Neural cell (in vitro differentiated cells): ENCODE data around the gene SPRYD7. TPM values are rescaled to one million over a fixed set of nuclear protein-coding genes. Genes with fewer than 3 reads are reported as not detected.

ENCODE experiments used
- H2AFZ ChIP-seq: fragments of 200-600, 300-800 bp; sonication (generic), shearing (Covaris generic); 2 replicates; pipeline ENCODE4 v1.6.0; 2014; ENCODE audit warnings: low read depth, mild to moderate bottlenecking, antibody characterized with exemption, low read length, moderate library complexity
- H3F3A ChIP-seq: fragments of 200-600 bp; shearing (Covaris generic); 2 replicates; pipeline ENCODE4 v1.6.1; 2016; ENCODE audit warnings: mild to moderate bottlenecking, moderate library complexity, mixed read lengths, antibody characterized with exemption, low read length; ENCODE audit not compliant: insufficient read depth, poor library complexity, severe bottlenecking
- H3K27ac ChIP-seq: fragments of 200-600, 300-800 bp; sonication (generic), shearing (Covaris generic); 2 replicates; pipeline ENCODE4 v1.5.1; 2014; ENCODE audit warnings: mild to moderate bottlenecking, low read length, moderate library complexity
- H3K27me3 ChIP-seq: fragments of 300-800, 200-600 bp; sonication (generic), shearing (Covaris generic); 2 replicates; pipeline ENCODE4 v1.6.0; 2014; ENCODE audit warnings: mild to moderate bottlenecking, low read depth, low read length, moderate library complexity; ENCODE audit not compliant: insufficient read depth
- H3K36me3 ChIP-seq: fragments of 300-800, 200-600 bp; sonication (generic), shearing (Covaris generic); 2 replicates; pipeline ENCODE4 v1.5.1; 2014; ENCODE audit warnings: mild to moderate bottlenecking, antibody characterized with exemption, low read length, moderate library complexity; ENCODE audit not compliant: insufficient read depth
- H3K4me2 ChIP-seq: fragments of 300-800, 200-600 bp; sonication (generic), shearing (Covaris generic); 2 replicates; pipeline ENCODE4 v1.6.0; 2014; ENCODE audit warnings: mild to moderate bottlenecking, low read length
- H3K4me3 ChIP-seq: fragments of 300-800, 200-600 bp; sonication (generic), shearing (Covaris generic); 2 replicates; pipeline ENCODE4 v1.5.1; 2014; ENCODE audit warnings: mild to moderate bottlenecking, low read length, moderate library complexity
- H3K79me2 ChIP-seq: fragments of 200-600 bp; shearing (Covaris generic); replicated peaks from 2 replicates; pipeline ENCODE4 v1.6.0; 2014; ENCODE audit warnings: mild to moderate bottlenecking, low read length, moderate library complexity; ENCODE audit not compliant: insufficient read depth
- H3K9ac ChIP-seq: fragments of 300-800, 200-600 bp; sonication (generic), shearing (Covaris generic); 2 replicates; pipeline ENCODE4 v1.6.1; 2016; ENCODE audit warnings: mild to moderate bottlenecking, low read length, mixed read lengths
- H3K9me2 ChIP-seq: fragments of 200-600 bp; shearing (Covaris generic); 2 replicates; pipeline ENCODE4 v1.6.1; 2016; ENCODE audit warnings: mild to moderate bottlenecking, low read length, mixed read lengths; ENCODE audit not compliant: insufficient read depth
- H3K9me3 ChIP-seq: fragments of 200-600, 300-800 bp; sonication (generic), shearing (Covaris generic); 2 replicates; pipeline ENCODE4 v1.6.1; 2016; ENCODE audit warnings: mild to moderate bottlenecking, mixed run types, low read length, moderate library complexity, mixed read lengths
- H4K20me1 ChIP-seq: fragments of 200-600 bp; shearing (Covaris generic); 2 replicates; pipeline ENCODE4 v1.6.1; 2016; ENCODE audit warnings: mild to moderate bottlenecking, mixed run types; ENCODE audit not compliant: insufficient read depth
- CTCF ChIP-seq: fragments of 450-650 bp; IDR thresholded peaks from 2 replicates; pipeline ENCODE4 v1.5.1; 2014; ENCODE audit warnings: antibody characterized with exemption, mild to moderate bottlenecking, moderate library complexity; ENCODE audit not compliant: poor library complexity, severe bottlenecking
- EP300 ChIP-seq: fragments of 450-650 bp; conservative IDR thresholded peaks from 2 replicates; pipeline ENCODE4 v1.6.1; 2014; ENCODE audit warnings: antibody characterized with exemption, mild to moderate bottlenecking, moderate library complexity; ENCODE audit not compliant: poor library complexity, severe bottlenecking
- EZH2 ChIP-seq: fragments of 200-600, 300-800 bp; shearing (Covaris generic), sonication (generic); IDR thresholded peaks from 2 replicates; pipeline ENCODE4 v1.6.1; 2014; ENCODE audit warnings: antibody characterized with exemption, low read length, borderline replicate concordance, mild to moderate bottlenecking; ENCODE audit not compliant: insufficient read depth, poor library complexity, severe bottlenecking
- MXI1 ChIP-seq: fragments of 450-650 bp; conservative IDR thresholded peaks from 2 replicates; pipeline ENCODE4 v1.6.1; 2014; ENCODE audit warnings: antibody characterized with exemption, mild to moderate bottlenecking; ENCODE audit not compliant: poor library complexity, severe bottlenecking
- POLR2AphosphoS5 ChIP-seq: IDR thresholded peaks from 2 replicates; pipeline ENCODE4 v1.6.1; 2012
- RAD21 ChIP-seq: fragments of 450-650 bp; conservative IDR thresholded peaks from 2 replicates; pipeline ENCODE4 v1.6.1; 2014; ENCODE audit warnings: antibody characterized with exemption, mild to moderate bottlenecking, moderate library complexity
- REST ChIP-seq: IDR thresholded peaks from 2 replicates; pipeline ENCODE4 v1.6.1; 2012; ENCODE audit warnings: borderline replicate concordance
- SMC3 ChIP-seq: fragments of 450-650 bp; conservative IDR thresholded peaks from 2 replicates; pipeline ENCODE4 v1.6.1; 2014; ENCODE audit warnings: antibody characterized with exemption, mild to moderate bottlenecking, moderate library complexity; ENCODE audit not compliant: poor library complexity
- TAF1 ChIP-seq: IDR thresholded peaks from 2 replicates; pipeline ENCODE4 v1.6.1; 2012; ENCODE audit warnings: low read depth
- polyA plus RNA-seq: library from polyadenylated mRNA; depleted of rRNA; stranded (reverse); fragments of >200 nt; gene quantifications from 2 replicates; pipeline ENCODE4 v1.2.3, GENCODE V29; 2014

SPRYD7 gene
- polyA plus RNA-seq, 1 donor from 2014 or later, result 15.4 TPM

GRCh38 chr13:49865218-49865617, 70.9 kb downstream of the SPRYD7 start:
- no peaks in the 10 kb centered on the region for H3K79me2 ChIP-seq
- H3K4me3 ChIP-seq, result no peak overlapping the region
- no peak overlapping the region for H3K9ac ChIP-seq
- no peaks in the 10 kb centered on the region for H3K9me2 ChIP-seq
- H2AFZ ChIP-seq, result no peak overlapping the region
- H3K27ac ChIP-seq, result no peak overlapping the region
- H4K20me1 ChIP-seq, result no peaks in the 10 kb centered on the region
- no peaks in the 10 kb centered on the region for H3K36me3 ChIP-seq
- no peaks in the 10 kb centered on the region for H3K9me3 ChIP-seq
- no peak overlapping the region for H3K4me2 ChIP-seq
- no peaks in the 10 kb centered on the region for H3F3A ChIP-seq
- no peak for TF ChIP-seq CTCF
- no peak for TF ChIP-seq RAD21
- TF ChIP-seq TAF1, result no peak
- no peak for TF ChIP-seq EP300
- TF ChIP-seq MXI1, result no peak
- no peak for TF ChIP-seq SMC3
- no peak for TF ChIP-seq REST
- no peak for TF ChIP-seq EZH2
- TF ChIP-seq POLR2AphosphoS5, result no peak
- no peaks in the 10 kb centered on the region for H3K27me3 ChIP-seq

- no peaks in the 10 kb centered on the region for H3K9me3 ChIP-seq
- H3K36me3 ChIP-seq, result no peaks in the 10 kb centered on the region
- TF ChIP-seq POLR2AphosphoS5 (no peak), TAF1 (no peak), MXI1 (no peak), EZH2 (no peak), CTCF (no peak), RAD21 (no peak), REST (no peak), SMC3 (no peak), EP300 (no peak)
- H3K9ac ChIP-seq, result no peak overlapping the region
- no peaks in the 10 kb centered on the region for H3K79me2 ChIP-seq
- no peaks in the 10 kb centered on the region for H3F3A ChIP-seq
- H3K9me2 ChIP-seq, result no peaks in the 10 kb centered on the region
- no peak overlapping the region for H3K27ac ChIP-seq
- H3K27me3 ChIP-seq, result no peaks in the 10 kb centered on the region
- H3K4me3 ChIP-seq, result no peak overlapping the region
- H3K4me2 ChIP-seq, result no peak overlapping the region
- H2AFZ ChIP-seq, result no peak overlapping the region
- H4K20me1 ChIP-seq, result no peaks in the 10 kb centered on the region
Measured at GRCh38 chr13:49864509-49864908, 71.6 kb downstream of the SPRYD7 start.
